SK-N-MC (cell line): ENCODE results near the gene MAPK8.

Source experiments
- EZH2 ChIP-seq: fragments of 200-600 bp; sonication (generic); IDR thresholded peaks from one replicate; pipeline ENCODE4 v1.6.1; 2017; ENCODE audit warnings: antibody characterized with exemption
- POLR2AphosphoS5 ChIP-seq: IDR thresholded peaks from 2 replicates; pipeline ENCODE4 v1.6.1; 2012; ENCODE audit warnings: mild to moderate bottlenecking, low read depth, low read length, borderline replicate concordance

- no peak for TF ChIP-seq POLR2AphosphoS5
- TF ChIP-seq EZH2, result no peak
These were observed 168.4 kb downstream of the MAPK8 start for GRCh38 chr10:48474765-48475365.
